Measurements from ENCODE around the gene RASGRF1. TPM values are rescaled to one million over a fixed set of nuclear protein-coding genes. Genes with fewer than 3 reads are reported as not detected.

The RASGRF1 gene
- total and polyA plus RNA-seq, 2 donors (not counting 1 experiment from before 2014, with no cell fraction given) = 1.0 to 9.4 TPM

GRCh38 chr15:78946493-78946892 lies 144.1 kb downstream of the RASGRF1 start:
- no peak for TF ChIP-seq EZH2 (IDR thresholded peaks at IDR 0.05; ENCODE audit: borderline replicate concordance, insufficient read depth, low read depth, low read length, poor library complexity, severe bottlenecking)
- no peak for TF ChIP-seq CTCF (IDR thresholded peaks at IDR 0.05)
- H4K20me1 ChIP-seq (ENCODE audit: control insufficient read depth, insufficient read depth, low read length, poor library complexity, severe bottlenecking) = no peaks in the 10 kb centered on the region
- peaks cover 34 to 41% of the 10 kb centered on the region in 2 donors for H3K4me1 ChIP-seq (ENCODE audit: control insufficient read depth in 2 of 2, insufficient read depth in 2 of 2, low read length in 2 of 2)
- H3K27me3 Mint-ChIP-seq = no peaks in the 10 kb centered on the region
- H3K79me2 ChIP-seq (ENCODE audit: control insufficient read depth, insufficient read depth, low read length) = peaks cover 37% of the 10 kb centered on the region
- peak overlapping the region; percentile 54 for H3K4me3 Mint-ChIP-seq
- H3K9ac ChIP-seq (ENCODE audit: low read length) = no peak overlapping the region
- H3K4me1 Mint-ChIP-seq = peaks cover 38% of the 10 kb centered on the region
- no peak overlapping the region for H3K4me3 ChIP-seq (ENCODE audit: control extremely low read depth in 1 of 5, extremely low read depth in 1 of 5, insufficient read depth in 1 of 5, low read depth in 2 of 5, low read length in 4 of 5)
- intact Hi-C loops (cut with micrococcal nuclease) = no loop called here
- DNase-seq = no peak
- 100% methylated on average over 5 of the region's 5 CpGs for WGBS (ENCODE audit: insufficient coverage)
- H3K9me3 Mint-ChIP-seq (ENCODE audit: insufficient read depth) = no peaks in the 10 kb centered on the region
- H3K36me3 ChIP-seq (replicated peaks in 1 of 2; ENCODE audit: control extremely low read depth in 1 of 2, control insufficient read depth in 1 of 2, extremely low read depth in 1 of 2, insufficient read depth in 2 of 2, low read length in 1 of 2) = no peaks in the 10 kb centered on the region
- no peak overlapping the region for H2AFZ ChIP-seq (ENCODE audit: insufficient read depth, low read depth, low read length, poor library complexity, severe bottlenecking)
- no peaks in the 10 kb centered on the region for H3K27me3 ChIP-seq (replicated peaks in 1 of 4; ENCODE audit: control extremely low read depth in 1 of 4, control insufficient read depth in 3 of 4, insufficient read depth in 4 of 4, low read length in 3 of 4)
- H3K27ac ChIP-seq (ENCODE audit: low read length in 2 of 2) = no peak overlapping the region
- peaks cover 0 to 5% (median 0%) of the 10 kb centered on the region in 3 donors for H3K9me3 ChIP-seq (ENCODE audit: control extremely low read depth in 1 of 3, control insufficient read depth in 2 of 3, insufficient read depth in 1 of 3, low read length in 2 of 3)
- POLR2A ChIA-PET = interaction anchor here (0.6 to 1.1 kb wide), 2 partner anchors 17 to 19 kb away, joined by 4 to 6 read pairs; no protein-coding TSS in a partner anchor
- CTCF ChIA-PET = interaction anchor here (1.2 kb wide), 1 partner anchor 238 kb away, joined by 3 read pairs; no protein-coding TSS in a partner anchor
- ATAC-seq (ENCODE audit: low read depth) = no peak
- peak overlapping the region; percentile 67 for H3K27ac Mint-ChIP-seq
- no peak overlapping the region for H3K4me2 ChIP-seq (replicated peaks; ENCODE audit: low read depth, low read length, poor library complexity, severe bottlenecking)

GRCh38 chr15:78944669-78945407 lies 145.7 kb downstream of the RASGRF1 start, which contains the start of gene CTSH:
TSS of gene CTSH (minus strand) at chr15:78945046. CDS start at chr15:78944981, 65 bp downstream.
- Histone ChIP-seq H3K27ac (ENCODE audit: low read length in 2 of 2) (peak within 1 kb of the TSS; percentile 77 to 83), H3K36me3 (replicated peaks in 1 of 2; ENCODE audit: control extremely low read depth in 1 of 2, control insufficient read depth in 1 of 2, extremely low read depth in 1 of 2, insufficient read depth in 2 of 2, low read length in 1 of 2) (no peaks in the 10 kb centered on the region), H3K9me3 (ENCODE audit: control extremely low read depth in 1 of 3, control insufficient read depth in 2 of 3, insufficient read depth in 1 of 3, low read length in 2 of 3) (peaks cover 0 to 7% (median 0%) of the 10 kb centered on the region in 3 donors), H2AFZ (ENCODE audit: insufficient read depth, low read depth, low read length, poor library complexity, severe bottlenecking) (peak within 1 kb of the TSS; percentile 87), H3K4me2 (replicated peaks; ENCODE audit: low read depth, low read length, poor library complexity, severe bottlenecking) (peak within 1 kb of the TSS; percentile 96), H4K20me1 (ENCODE audit: control insufficient read depth, insufficient read depth, low read length, poor library complexity, severe bottlenecking) (no peaks in the 10 kb centered on the region), H3K27me3 (replicated peaks in 1 of 4; ENCODE audit: control extremely low read depth in 1 of 4, control insufficient read depth in 3 of 4, insufficient read depth in 4 of 4, low read length in 3 of 4) (no peaks in the 10 kb centered on the region), H3K79me2 (ENCODE audit: control insufficient read depth, insufficient read depth, low read length) (peaks cover 43% of the 10 kb centered on the region), H3K9ac (ENCODE audit: low read length) (peak within 1 kb of the TSS; percentile 87), H3K4me3 (ENCODE audit: control extremely low read depth in 1 of 5, extremely low read depth in 1 of 5, insufficient read depth in 1 of 5, low read depth in 2 of 5, low read length in 4 of 5) (peak within 1 kb of the TSS; percentile 61 to 97 (median 94)), H3K4me1 (ENCODE audit: control insufficient read depth in 2 of 2, insufficient read depth in 2 of 2, low read length in 2 of 2) (peaks cover 34 to 48% of the 10 kb centered on the region in 2 donors)
- Mint-ChIP-seq H3K9me3 (ENCODE audit: insufficient read depth) (no peaks in the 10 kb centered on the region), H3K4me3 (peak within 1 kb of the TSS; percentile 98), H3K27me3 (no peaks in the 10 kb centered on the region), H3K4me1 (peaks cover 32% of the 10 kb centered on the region), H3K27ac (peak within 1 kb of the TSS; percentile 95)
- POLR2A ChIA-PET = interaction anchor here (0.6 to 2.1 kb wide), 7 partner anchors 23 to 146 kb away, joined by 3 to 12 read pairs (median 5); partner anchors contain the start of gene MORF4L1
- DNase-seq (peak; percentile 91), ATAC-seq (ENCODE audit: low read depth) (peak; percentile 95)
- WGBS (ENCODE audit: insufficient coverage) = 4% methylated on average over 71 of the region's 71 CpGs
- TF ChIP-seq EZH2 (IDR thresholded peaks at IDR 0.05; ENCODE audit: borderline replicate concordance, insufficient read depth, low read depth, low read length, poor library complexity, severe bottlenecking) (no peak), CTCF (IDR thresholded peaks at IDR 0.05) (no peak)
- intact Hi-C loops (cut with micrococcal nuclease) = loop anchor here (1.0 to 2.0 kb wide), 2 partner anchors 59 to 72 kb away; partner anchors contain the start of gene MORF4L1
- CTCF ChIA-PET = interaction anchor here (1.0 to 2.7 kb wide), 8 partner anchors 9 to 240 kb away, joined by 3 to 31 read pairs (median 4); no protein-coding TSS in a partner anchor

Measured in B cell (primary cell).